GM23248 (cell line): ENCODE data around the gene TBC1D22A. TPM values are rescaled to one million over a fixed set of nuclear protein-coding genes. Genes with fewer than 3 reads are reported as not detected.

Source experiments
- DNase-seq: peaks from one replicate; pipeline ENCODE4 v3.0.0-alpha.2; 2015
- H2AFZ ChIP-seq: fragments of 200-600 bp; sonication (generic); 2 replicates; pipeline ENCODE4 v1.6.1; 2016; ENCODE audit warnings: antibody characterized with exemption
- H3F3A ChIP-seq: fragments of 200-600 bp; sonication (generic); 2 replicates; pipeline ENCODE4 v1.6.1; 2016; ENCODE audit warnings: mild to moderate bottlenecking, antibody characterized with exemption, mixed run types; ENCODE audit not compliant: insufficient read depth
- H3K27ac ChIP-seq: fragments of 200-600 bp; sonication (generic); 2 replicates; pipeline ENCODE4 v1.5.1; 2016; ENCODE audit warnings: mild to moderate bottlenecking
- H3K27me3 ChIP-seq: fragments of 200-600 bp; sonication (generic); replicated peaks from 2 replicates; pipeline ENCODE4 v1.6.1; 2016; ENCODE audit warnings: mild to moderate bottlenecking; ENCODE audit not compliant: insufficient read depth
- H3K36me3 ChIP-seq: fragments of 200-600 bp; sonication (generic); 2 replicates; pipeline ENCODE4 v1.6.1; 2016; ENCODE audit warnings: low read depth, mild to moderate bottlenecking
- H3K4me1 ChIP-seq: fragments of 200-600 bp; sonication (generic); 2 replicates; pipeline ENCODE4 v1.6.1; 2016; ENCODE audit warnings: mild to moderate bottlenecking; ENCODE audit not compliant: insufficient read depth
- H3K4me2 ChIP-seq: fragments of 200-600 bp; sonication (generic); one replicate; pipeline ENCODE4 v1.6.1; 2016; ENCODE audit warnings: mild to moderate bottlenecking; ENCODE audit not compliant: unreplicated experiment
- H3K4me3 ChIP-seq: fragments of 200-600 bp; sonication (generic); 2 replicates; pipeline ENCODE4 v1.5.1; 2016; ENCODE audit warnings: mild to moderate bottlenecking
- H3K79me2 ChIP-seq: fragments of 200-600 bp; sonication (generic); 2 replicates; pipeline ENCODE4 v1.6.1; 2016; ENCODE audit warnings: mild to moderate bottlenecking; ENCODE audit not compliant: insufficient read depth
- H3K9ac ChIP-seq: fragments of 200-600 bp; sonication (generic); 2 replicates; pipeline ENCODE4 v1.6.1; 2016; ENCODE audit warnings: mild to moderate bottlenecking
- H3K9me2 ChIP-seq: fragments of 200-600 bp; sonication (generic); 2 replicates; pipeline ENCODE4 v1.6.1; 2016; ENCODE audit warnings: mixed run types, mild to moderate bottlenecking, moderate library complexity; ENCODE audit not compliant: insufficient read depth
- H3K9me3 ChIP-seq: fragments of 200-600 bp; sonication (generic); one replicate; pipeline ENCODE4 v1.6.1; 2017; ENCODE audit warnings: low read depth
- H4K20me1 ChIP-seq: fragments of 200-600 bp; sonication (generic); 2 replicates; pipeline ENCODE4 v1.6.0; 2016; ENCODE audit not compliant: insufficient read depth
- EZH2 ChIP-seq: fragments of 200-600 bp; sonication (generic); IDR thresholded peaks from 2 replicates; pipeline ENCODE4 v1.6.1; 2018; ENCODE audit warnings: antibody characterized with exemption, mild to moderate bottlenecking; ENCODE audit not compliant: insufficient read depth, poor library complexity, severe bottlenecking
- EZH2phosphoT487 ChIP-seq: fragments of 200-600 bp; sonication (generic); IDR thresholded peaks from 2 replicates; pipeline ENCODE4 v1.6.1; 2018; ENCODE audit warnings: antibody characterized with exemption, moderate library complexity, mild to moderate bottlenecking, low read depth; ENCODE audit not compliant: insufficient read depth
- WGBS, 2 experiments: methylation state at CpG; one replicate each; pipeline ENCODE4 v1.1.6; 2015 to 2017; ENCODE audit warnings: low lambda C conversion rate in 2 of 2, low coverage in 1 of 2; ENCODE audit errors: missing lambda C conversion rate in 2 of 2; 5-methylcytosine and 5-hydroxymethylcytosine counted together
- in situ Hi-C: fragments of 300-500 bp; cut with MboI; formaldehyde crosslinking; loops from 2 replicates; pipeline ENCODE4 v1.15.0; 2020
- polyA plus RNA-seq: library from polyadenylated mRNA; unstranded; fragments of >200 nt; fragmentation: Nextera tagmentation; extraction: Ambion mirVana; gene quantifications from 2 replicates; pipeline ENCODE4 v1.2.1, GENCODE V29; 2016
- total RNA-seq: library from RNA; depleted of rRNA; stranded (reverse); fragments of >200 nt; shearing (Covaris generic); gene quantifications from 2 replicates; pipeline ENCODE4 v1.2.3, GENCODE V29; 2014

The TBC1D22A gene
- total and polyA plus RNA-seq, 2 experiments from 2014 or later: 12.3 to 16.9 TPM

- WGBS, 2 experiments: 93 to 96% methylated on average over 15 to 16 of the region's 16 CpGs
- no peaks in the 10 kb centered on the region for H3K9me3 ChIP-seq
- no peaks in the 10 kb centered on the region for H3F3A ChIP-seq
- no peak overlapping the region for H3K27ac ChIP-seq
- H3K9me2 ChIP-seq: no peaks in the 10 kb centered on the region
- no peaks in the 10 kb centered on the region for H3K79me2 ChIP-seq
- in situ Hi-C loops: no loop called here
- H3K27me3 ChIP-seq: no peaks in the 10 kb centered on the region
- H2AFZ ChIP-seq: no peak overlapping the region
- no peaks in the 10 kb centered on the region for H3K36me3 ChIP-seq
- H3K4me3 ChIP-seq: no peak overlapping the region
- TF ChIP-seq EZH2phosphoT487: no peak
- TF ChIP-seq EZH2: no peak
- H3K4me2 ChIP-seq: no peak overlapping the region
- H3K9ac ChIP-seq: no peak overlapping the region
- DNase-seq: no peak
- H3K4me1 ChIP-seq: peaks cover 3% of the 10 kb centered on the region; the same call in 1 of the 2 replicates
- no peaks in the 10 kb centered on the region for H4K20me1 ChIP-seq
Measured at GRCh38 chr22:47015589-47016178, 253.2 kb downstream of the TBC1D22A start.

- no peak overlapping the region for H3K4me3 ChIP-seq
Measured at GRCh38 chr22:47016631-47017030, 254.2 kb downstream of the TBC1D22A start.

GRCh38 chr22:47017245-47017644, 254.8 kb downstream of the TBC1D22A start:
- Histone ChIP-seq H3K9me2 (no peaks in the 10 kb centered on the region), H3K4me2 (no peak overlapping the region), H2AFZ (no peak overlapping the region), H3K27ac (no peak overlapping the region), H4K20me1 (no peaks in the 10 kb centered on the region), H3K79me2 (no peaks in the 10 kb centered on the region), H3K36me3 (no peaks in the 10 kb centered on the region), H3K9ac (no peak overlapping the region), H3K4me3 (no peak overlapping the region), H3K9me3 (no peaks in the 10 kb centered on the region), H3K27me3 (no peaks in the 10 kb centered on the region), H3F3A (no peaks in the 10 kb centered on the region), H3K4me1 (peaks cover 3% of the 10 kb centered on the region; the same call in 1 of the 2 replicates)
- no peak for DNase-seq
- 96 to 98% methylated on average over 12 to 13 of the region's 13 CpGs for WGBS, 2 experiments
- TF ChIP-seq EZH2phosphoT487: no peak
- no peak for TF ChIP-seq EZH2
- in situ Hi-C loops: no loop called here

More at GRCh38 chr22:47016631-47017030, 254.2 kb downstream of the TBC1D22A start:
- Histone ChIP-seq H3K9ac (no peak overlapping the region), H3K27me3 (no peaks in the 10 kb centered on the region), H3F3A (no peaks in the 10 kb centered on the region), H3K36me3 (no peaks in the 10 kb centered on the region), H3K4me1 (peaks cover 3% of the 10 kb centered on the region; the same call in 1 of the 2 replicates), H3K27ac (no peak overlapping the region), H3K79me2 (no peaks in the 10 kb centered on the region), H4K20me1 (no peaks in the 10 kb centered on the region), H3K4me2 (no peak overlapping the region), H3K9me3 (no peaks in the 10 kb centered on the region), H3K9me2 (no peaks in the 10 kb centered on the region), H2AFZ (no peak overlapping the region)
- in situ Hi-C loops: no loop called here
- 97 to 99% methylated on average over 13 to 22 of the region's 22 CpGs for WGBS, 2 experiments
- DNase-seq: no peak
- TF ChIP-seq EZH2 (no peak), EZH2phosphoT487 (no peak)

GRCh38 chr22:47018010-47018910, 255.8 kb downstream of the TBC1D22A start:
- TF ChIP-seq EZH2: no peak
- TF ChIP-seq EZH2phosphoT487: no peak
- in situ Hi-C loops: no loop called here
- no peaks in the 10 kb centered on the region for H4K20me1 ChIP-seq
- H3K9me3 ChIP-seq: no peaks in the 10 kb centered on the region
- H3K4me2 ChIP-seq: no peak overlapping the region
- H3K4me3 ChIP-seq: no peak overlapping the region
- H3K36me3 ChIP-seq: no peaks in the 10 kb centered on the region
- no peak overlapping the region for H3K27ac ChIP-seq
- H3F3A ChIP-seq: no peaks in the 10 kb centered on the region
- H3K79me2 ChIP-seq: no peaks in the 10 kb centered on the region
- WGBS, 2 experiments: 92 to 93% methylated on average over 32 of the region's 32 CpGs
- H3K27me3 ChIP-seq: no peaks in the 10 kb centered on the region
- no peak for DNase-seq
- H3K9me2 ChIP-seq: no peaks in the 10 kb centered on the region
- H3K9ac ChIP-seq: no peak overlapping the region
- peaks cover 3% of the 10 kb centered on the region; the same call in 1 of the 2 replicates for H3K4me1 ChIP-seq
- no peak overlapping the region for H2AFZ ChIP-seq
